ENCODE results near the gene TMEM109. TPM values are rescaled to one million over a fixed set of nuclear protein-coding genes. Genes with fewer than 3 reads are reported as not detected.

Gene TMEM109
- total and polyA plus RNA-seq, 2 of the 13 experiments (the other 11 are each of a cell fraction or from before 2014, with no cell fraction given), result 7.7 to 18.0 TPM

DNA sequence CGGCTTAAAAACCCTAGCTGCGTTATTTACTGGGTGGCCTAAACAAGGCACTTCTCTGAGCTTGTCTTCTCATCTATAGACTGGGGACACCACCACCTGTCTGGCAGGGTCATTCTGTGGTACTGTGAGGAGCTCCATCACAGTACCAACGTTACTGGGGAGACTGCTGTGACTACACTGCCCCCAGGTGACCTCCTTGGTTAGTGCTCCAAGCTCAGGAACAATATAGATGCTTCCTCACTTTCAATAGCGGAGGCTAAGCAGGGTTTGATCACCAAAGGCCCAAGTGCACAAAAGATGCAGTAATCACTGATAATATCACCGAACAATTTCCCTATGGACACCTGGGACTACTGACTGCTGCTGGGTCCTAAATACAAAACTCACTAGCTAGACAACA is 26.4 kb upstream of the TMEM109 start (continued):
- TF ChIP-seq U2AF2 (IDR thresholded peaks at IDR 0.05; ENCODE audit: low read depth, low read length) (no peak), SP5 (CRISPR knock-in tag; IDR thresholded peaks at IDR 0.05; ENCODE audit: borderline replicate concordance, low read depth) (0 out of 2 replicates have a peak, but pooled peaks have one; percentile 4), BHLHE40 (IDR thresholded peaks at IDR 0.05; ENCODE audit: low read length) (0 out of 2 replicates have a peak, but pooled peaks have one; percentile 23), ZSCAN31 (CRISPR knock-in tag; IDR thresholded peaks at IDR 0.05; ENCODE audit: low read depth) (no peak), FOXO1 (CRISPR knock-in tag; IDR thresholded peaks at IDR 0.05) (peak; percentile 37; the same call in 1 of the 2 replicates), ZNF543 (CRISPR knock-in tag; IDR thresholded peaks at IDR 0.05) (no peak), ZNF121 (CRISPR knock-in tag; IDR thresholded peaks at IDR 0.05) (no peak), SOX5 (CRISPR knock-in tag; IDR thresholded peaks at IDR 0.05; ENCODE audit: borderline replicate concordance) (0 out of 2 replicates have a peak, but pooled peaks have one; percentile 20), REL (CRISPR knock-in tag; conservative IDR thresholded peaks at IDR 0.05) (no peak), SALL2 (CRISPR knock-in tag; IDR thresholded peaks at IDR 0.05) (no peak), ZNF615 (CRISPR knock-in tag; IDR thresholded peaks at IDR 0.05; ENCODE audit: borderline replicate concordance) (no peak), GFI1 (CRISPR knock-in tag; IDR thresholded peaks at IDR 0.05; ENCODE audit: borderline replicate concordance) (no peak), REXO4 (CRISPR knock-in tag; IDR thresholded peaks at IDR 0.05; ENCODE audit: borderline replicate concordance) (no peak)
- TF ChIP-seq, protein P1, sequence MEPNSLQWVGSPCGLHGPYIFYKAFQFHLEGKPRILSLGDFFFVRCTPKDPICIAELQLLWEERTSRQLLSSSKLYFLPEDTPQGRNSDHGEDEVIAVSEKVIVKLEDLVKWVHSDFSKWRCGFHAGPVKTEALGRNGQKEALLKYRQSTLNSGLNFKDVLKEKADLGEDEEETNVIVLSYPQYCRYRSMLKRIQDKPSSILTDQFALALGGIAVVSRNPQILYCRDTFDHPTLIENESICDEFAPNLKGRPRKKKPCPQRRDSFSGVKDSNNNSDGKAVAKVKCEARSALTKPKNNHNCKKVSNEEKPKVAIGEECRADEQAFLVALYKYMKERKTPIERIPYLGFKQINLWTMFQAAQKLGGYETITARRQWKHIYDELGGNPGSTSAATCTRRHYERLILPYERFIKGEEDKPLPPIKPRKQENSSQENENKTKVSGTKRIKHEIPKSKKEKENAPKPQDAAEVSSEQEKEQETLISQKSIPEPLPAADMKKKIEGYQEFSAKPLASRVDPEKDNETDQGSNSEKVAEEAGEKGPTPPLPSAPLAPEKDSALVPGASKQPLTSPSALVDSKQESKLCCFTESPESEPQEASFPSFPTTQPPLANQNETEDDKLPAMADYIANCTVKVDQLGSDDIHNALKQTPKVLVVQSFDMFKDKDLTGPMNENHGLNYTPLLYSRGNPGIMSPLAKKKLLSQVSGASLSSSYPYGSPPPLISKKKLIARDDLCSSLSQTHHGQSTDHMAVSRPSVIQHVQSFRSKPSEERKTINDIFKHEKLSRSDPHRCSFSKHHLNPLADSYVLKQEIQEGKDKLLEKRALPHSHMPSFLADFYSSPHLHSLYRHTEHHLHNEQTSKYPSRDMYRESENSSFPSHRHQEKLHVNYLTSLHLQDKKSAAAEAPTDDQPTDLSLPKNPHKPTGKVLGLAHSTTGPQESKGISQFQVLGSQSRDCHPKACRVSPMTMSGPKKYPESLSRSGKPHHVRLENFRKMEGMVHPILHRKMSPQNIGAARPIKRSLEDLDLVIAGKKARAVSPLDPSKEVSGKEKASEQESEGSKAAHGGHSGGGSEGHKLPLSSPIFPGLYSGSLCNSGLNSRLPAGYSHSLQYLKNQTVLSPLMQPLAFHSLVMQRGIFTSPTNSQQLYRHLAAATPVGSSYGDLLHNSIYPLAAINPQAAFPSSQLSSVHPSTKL (CRISPR knock-in tag; IDR thresholded peaks at IDR 0.05), result no peak
- TF ChIP-seq, protein P2, sequence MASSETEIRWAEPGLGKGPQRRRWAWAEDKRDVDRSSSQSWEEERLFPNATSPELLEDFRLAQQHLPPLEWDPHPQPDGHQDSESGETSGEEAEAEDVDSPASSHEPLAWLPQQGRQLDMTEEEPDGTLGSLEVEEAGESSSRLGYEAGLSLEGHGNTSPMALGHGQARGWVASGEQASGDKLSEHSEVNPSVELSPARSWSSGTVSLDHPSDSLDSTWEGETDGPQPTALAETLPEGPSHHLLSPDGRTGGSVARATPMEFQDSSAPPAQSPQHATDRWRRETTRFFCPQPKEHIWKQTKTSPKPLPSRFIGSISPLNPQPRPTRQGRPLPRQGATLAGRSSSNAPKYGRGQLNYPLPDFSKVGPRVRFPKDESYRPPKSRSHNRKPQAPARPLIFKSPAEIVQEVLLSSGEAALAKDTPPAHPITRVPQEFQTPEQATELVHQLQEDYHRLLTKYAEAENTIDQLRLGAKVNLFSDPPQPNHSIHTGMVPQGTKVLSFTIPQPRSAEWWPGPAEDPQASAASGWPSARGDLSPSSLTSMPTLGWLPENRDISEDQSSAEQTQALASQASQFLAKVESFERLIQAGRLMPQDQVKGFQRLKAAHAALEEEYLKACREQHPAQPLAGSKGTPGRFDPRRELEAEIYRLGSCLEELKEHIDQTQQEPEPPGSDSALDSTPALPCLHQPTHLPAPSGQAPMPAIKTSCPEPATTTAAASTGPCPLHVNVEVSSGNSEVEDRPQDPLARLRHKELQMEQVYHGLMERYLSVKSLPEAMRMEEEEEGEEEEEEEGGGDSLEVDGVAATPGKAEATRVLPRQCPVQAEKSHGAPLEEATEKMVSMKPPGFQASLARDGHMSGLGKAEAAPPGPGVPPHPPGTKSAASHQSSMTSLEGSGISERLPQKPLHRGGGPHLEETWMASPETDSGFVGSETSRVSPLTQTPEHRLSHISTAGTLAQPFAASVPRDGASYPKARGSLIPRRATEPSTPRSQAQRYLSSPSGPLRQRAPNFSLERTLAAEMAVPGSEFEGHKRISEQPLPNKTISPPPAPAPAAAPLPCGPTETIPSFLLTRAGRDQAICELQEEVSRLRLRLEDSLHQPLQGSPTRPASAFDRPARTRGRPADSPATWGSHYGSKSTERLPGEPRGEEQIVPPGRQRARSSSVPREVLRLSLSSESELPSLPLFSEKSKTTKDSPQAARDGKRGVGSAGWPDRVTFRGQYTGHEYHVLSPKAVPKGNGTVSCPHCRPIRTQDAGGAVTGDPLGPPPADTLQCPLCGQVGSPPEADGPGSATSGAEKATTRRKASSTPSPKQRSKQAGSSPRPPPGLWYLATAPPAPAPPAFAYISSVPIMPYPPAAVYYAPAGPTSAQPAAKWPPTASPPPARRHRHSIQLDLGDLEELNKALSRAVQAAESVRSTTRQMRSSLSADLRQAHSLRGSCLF (CRISPR knock-in tag; IDR thresholded peaks at IDR 0.05; ENCODE audit: borderline replicate concordance), result no peak
- TF ChIP-seq, protein P3, sequence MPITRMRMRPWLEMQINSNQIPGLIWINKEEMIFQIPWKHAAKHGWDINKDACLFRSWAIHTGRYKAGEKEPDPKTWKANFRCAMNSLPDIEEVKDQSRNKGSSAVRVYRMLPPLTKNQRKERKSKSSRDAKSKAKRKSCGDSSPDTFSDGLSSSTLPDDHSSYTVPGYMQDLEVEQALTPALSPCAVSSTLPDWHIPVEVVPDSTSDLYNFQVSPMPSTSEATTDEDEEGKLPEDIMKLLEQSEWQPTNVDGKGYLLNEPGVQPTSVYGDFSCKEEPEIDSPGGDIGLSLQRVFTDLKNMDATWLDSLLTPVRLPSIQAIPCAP (CRISPR knock-in tag; IDR thresholded peaks at IDR 0.05; ENCODE audit: low read depth), result no peak
- TF ChIP-seq, protein P4, sequence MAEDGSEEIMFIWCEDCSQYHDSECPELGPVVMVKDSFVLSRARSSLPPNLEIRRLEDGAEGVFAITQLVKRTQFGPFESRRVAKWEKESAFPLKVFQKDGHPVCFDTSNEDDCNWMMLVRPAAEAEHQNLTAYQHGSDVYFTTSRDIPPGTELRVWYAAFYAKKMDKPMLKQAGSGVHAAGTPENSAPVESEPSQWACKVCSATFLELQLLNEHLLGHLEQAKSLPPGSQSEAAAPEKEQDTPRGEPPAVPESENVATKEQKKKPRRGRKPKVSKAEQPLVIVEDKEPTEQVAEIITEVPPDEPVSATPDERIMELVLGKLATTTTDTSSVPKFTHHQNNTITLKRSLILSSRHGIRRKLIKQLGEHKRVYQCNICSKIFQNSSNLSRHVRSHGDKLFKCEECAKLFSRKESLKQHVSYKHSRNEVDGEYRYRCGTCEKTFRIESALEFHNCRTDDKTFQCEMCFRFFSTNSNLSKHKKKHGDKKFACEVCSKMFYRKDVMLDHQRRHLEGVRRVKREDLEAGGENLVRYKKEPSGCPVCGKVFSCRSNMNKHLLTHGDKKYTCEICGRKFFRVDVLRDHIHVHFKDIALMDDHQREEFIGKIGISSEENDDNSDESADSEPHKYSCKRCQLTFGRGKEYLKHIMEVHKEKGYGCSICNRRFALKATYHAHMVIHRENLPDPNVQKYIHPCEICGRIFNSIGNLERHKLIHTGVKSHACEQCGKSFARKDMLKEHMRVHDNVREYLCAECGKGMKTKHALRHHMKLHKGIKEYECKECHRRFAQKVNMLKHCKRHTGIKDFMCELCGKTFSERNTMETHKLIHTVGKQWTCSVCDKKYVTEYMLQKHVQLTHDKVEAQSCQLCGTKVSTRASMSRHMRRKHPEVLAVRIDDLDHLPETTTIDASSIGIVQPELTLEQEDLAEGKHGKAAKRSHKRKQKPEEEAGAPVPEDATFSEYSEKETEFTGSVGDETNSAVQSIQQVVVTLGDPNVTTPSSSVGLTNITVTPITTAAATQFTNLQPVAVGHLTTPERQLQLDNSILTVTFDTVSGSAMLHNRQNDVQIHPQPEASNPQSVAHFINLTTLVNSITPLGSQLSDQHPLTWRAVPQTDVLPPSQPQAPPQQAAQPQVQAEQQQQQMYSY (CRISPR knock-in tag; IDR thresholded peaks at IDR 0.05), result no peak
